ENCODE data around the gene FCAMR. TPM values are rescaled to one million over a fixed set of nuclear protein-coding genes. Genes with fewer than 3 reads are reported as not detected.
A peak's percentile ranks its signal among the peaks of the same experiment; 100 is the strongest.

FCAMR gene
- total RNA-seq, 2 experiments from 2014 or later = not detected

GRCh38 chr1:206986885-206987284 is 16.6 kb upstream of the FCAMR start:
- Mint-ChIP-seq H3K4me3 (no peak overlapping the region), H3K36me3 (ENCODE audit: low read depth) (no peaks in the 10 kb centered on the region), H3K4me1 (ENCODE audit: low read depth) (no peaks in the 10 kb centered on the region), H3K27ac (no peak overlapping the region), H3K27me3 (peaks cover 6% of the 10 kb centered on the region), H3K9me3 (no peaks in the 10 kb centered on the region)
- ChIA-PET CTCF (interaction anchor here (4.5 to 9.2 kb wide), 2 partner anchors 18 to 53 kb away, joined by 27 to 182 read pairs; no protein-coding TSS in a partner anchor), POLR2A (no interaction called here)
- DNase-seq = no peak
- no peak for ATAC-seq
- no peak for TF ChIP-seq CTCF (IDR thresholded peaks at IDR 0.05)
- intact Hi-C loops (cut with micrococcal nuclease) = no loop called here

DNA sequence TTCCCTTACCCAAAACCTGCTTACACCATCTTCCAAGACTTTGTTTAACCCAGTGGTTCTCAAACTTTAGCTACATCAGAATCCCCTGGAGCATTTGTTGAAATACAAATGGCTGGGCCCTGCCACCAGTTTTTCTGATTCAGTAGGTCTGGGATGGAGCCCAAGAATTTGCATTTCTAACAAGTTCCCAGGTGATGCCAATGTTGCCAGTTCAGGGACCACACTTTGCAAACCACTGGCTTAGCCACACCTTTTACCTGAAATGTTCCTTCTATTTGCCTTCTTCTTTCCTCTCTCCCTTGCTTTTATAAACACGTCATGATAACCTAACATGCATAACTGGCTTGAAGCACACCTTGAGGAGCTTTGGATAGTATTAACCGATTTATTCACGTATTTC is 16.1 kb upstream of the FCAMR start:
- no peak for TF ChIP-seq CTCF (IDR thresholded peaks at IDR 0.05)
- ATAC-seq (no peak), DNase-seq (no peak)
- Mint-ChIP-seq H3K4me1 (ENCODE audit: low read depth) (no peaks in the 10 kb centered on the region), H3K27me3 (peaks cover 5% of the 10 kb centered on the region), H3K9me3 (no peaks in the 10 kb centered on the region), H3K4me3 (no peak overlapping the region), H3K27ac (no peak overlapping the region), H3K36me3 (ENCODE audit: low read depth) (no peaks in the 10 kb centered on the region)
- intact Hi-C loops (cut with micrococcal nuclease) = no loop called here
- ChIA-PET CTCF (interaction anchor here (4.5 to 9.2 kb wide), 2 partner anchors 19 to 52 kb away, joined by 27 to 182 read pairs; no protein-coding TSS in a partner anchor), POLR2A (interaction anchor here (1.0 kb wide), 1 partner anchor 353 kb away, joined by 4 read pairs; no protein-coding TSS in a partner anchor)

- no peak for TF ChIP-seq CTCF (IDR thresholded peaks at IDR 0.05)
Observed at GRCh38 chr1:206985162-206985749, 15.0 kb upstream of the FCAMR start.

GRCh38 chr1:206982216-206982615 is 12.0 kb upstream of the FCAMR start:
- TF ChIP-seq CTCF (IDR thresholded peaks at IDR 0.05) = peak; percentile 78
- peak; percentile 79 for DNase-seq
- H3K36me3 Mint-ChIP-seq (ENCODE audit: low read depth) = no peaks in the 10 kb centered on the region
- H3K27ac Mint-ChIP-seq = no peak overlapping the region
- ATAC-seq = peak; percentile 82
- peaks cover 5% of the 10 kb centered on the region for H3K27me3 Mint-ChIP-seq
- intact Hi-C loops (cut with micrococcal nuclease) = loop anchor here (5.0 kb wide), 1 partner anchor 50 kb away; no protein-coding TSS in a partner anchor
- H3K9me3 Mint-ChIP-seq = no peaks in the 10 kb centered on the region
- no peak overlapping the region for H3K4me3 Mint-ChIP-seq
- no peaks in the 10 kb centered on the region for H3K4me1 Mint-ChIP-seq (ENCODE audit: low read depth)
- ChIA-PET CTCF (interaction anchor here (0.6 to 9.2 kb wide), 72 partner anchors 9 to 517 kb away, joined by 3 to 182 read pairs (median 5); partner anchors contain the start of genes C1orf116, DYRK3, FCAMR and FCMR), POLR2A (interaction anchor here (1.0 to 1.5 kb wide), 2 partner anchors 28 to 46 kb away, joined by 3 to 4 read pairs; no protein-coding TSS in a partner anchor)

More at GRCh38 chr1:206985162-206985749, 15.0 kb upstream of the FCAMR start:
- DNase-seq (no peak), ATAC-seq (no peak)
- POLR2A ChIA-PET = interaction anchor here (1.0 kb wide), 1 partner anchor 351 kb away, joined by 4 read pairs; no protein-coding TSS in a partner anchor
- intact Hi-C loops (cut with micrococcal nuclease) = no loop called here
- Mint-ChIP-seq H3K9me3 (no peaks in the 10 kb centered on the region), H3K4me1 (ENCODE audit: low read depth) (no peaks in the 10 kb centered on the region), H3K4me3 (no peak overlapping the region), H3K27ac (no peak overlapping the region), H3K27me3 (peaks cover 5% of the 10 kb centered on the region), H3K36me3 (ENCODE audit: low read depth) (no peaks in the 10 kb centered on the region)
- CTCF ChIA-PET = interaction anchor here (1.3 to 9.2 kb wide), 4 partner anchors 20 to 321 kb away, joined by 3 to 182 read pairs (median 15); no protein-coding TSS in a partner anchor

Data from activated CD8-positive, alpha-beta T cell treated with anti-CD3 and anti-CD28 coated beads for 36 hours (primary cell).